IMR-90 (cell line): Measurements from ENCODE around the gene OR6N2. TPM values are rescaled to one million over a fixed set of nuclear protein-coding genes. Genes with fewer than 3 reads are reported as not detected.

Experiments
- ATAC-seq: fragments of 200-7000 bp; cut with Tn5 transposase; 2 replicates; pipeline ENCODE4 v1.9.1; 2020; ENCODE audit warnings: low read depth, mild to moderate bottlenecking, moderate library complexity
- BruUV-seq: library from RNA; stranded (reverse); fragments of 400-500 nt; replicated peaks from 2 replicates; lab custom pipeline; 2021; lab: Mats Ljungman, UMichigan
- CTCF ChIA-PET: fragments of 300-600 bp; formaldehyde crosslinking; extraction: SDS; loops from one replicate; lab custom pipeline; 2021; ENCODE audit warnings: antibody characterized with exemption; lab: Yijun Ruan, JAX
- POLR2A ChIA-PET: fragments of 300-600 bp; sonication (Branson Sonifier 250); formaldehyde crosslinking; loops from one replicate; lab custom pipeline; 2022; ENCODE audit warnings: antibody characterized with exemption; ENCODE audit not compliant: unreplicated experiment; lab: Charles Lee
- DNase-seq: peaks from one replicate; pipeline ENCODE4 v3.0.0; 2013
- H2AFZ ChIP-seq: replicated peaks from 2 replicates; pipeline ENCODE3; 2013; ENCODE audit warnings: low read length, mild to moderate bottlenecking; ENCODE audit not compliant: poor library complexity
- H2AK5ac ChIP-seq: 2 replicates; pipeline ENCODE4 v1.6.1; 2013; ENCODE audit warnings: low read depth, low read length, inconsistent platforms
- H2AK9ac ChIP-seq: replicated peaks from 2 replicates; pipeline ENCODE3; 2013; ENCODE audit warnings: mild to moderate bottlenecking, low read depth, low read length, moderate library complexity; ENCODE audit not compliant: poor library complexity
- H2BK120ac ChIP-seq: 2 replicates; pipeline ENCODE4 v1.6.1; 2013; ENCODE audit warnings: low read depth, low read length, inconsistent platforms
- H2BK15ac ChIP-seq: 3 replicates; pipeline ENCODE4 v1.6.1; 2013; ENCODE audit warnings: low read depth, low read length, inconsistent platforms
- H2BK20ac ChIP-seq: 2 replicates; pipeline ENCODE4 v1.6.1; 2013; ENCODE audit warnings: low read depth, mild to moderate bottlenecking, inconsistent platforms, low read length, moderate library complexity
- H2BK5ac ChIP-seq: 2 replicates; pipeline ENCODE4 v1.6.1; 2013; ENCODE audit warnings: mild to moderate bottlenecking, low read depth, low read length, inconsistent platforms; ENCODE audit not compliant: poor library complexity, severe bottlenecking
- H3K14ac ChIP-seq: replicated peaks from 2 replicates; pipeline ENCODE4 v1.6.1; 2013; ENCODE audit warnings: low read depth, low read length, inconsistent platforms
- H3K18ac ChIP-seq: 2 replicates; pipeline ENCODE4 v1.6.1; 2013; ENCODE audit warnings: low read depth, low read length, control low read depth
- H3K23ac ChIP-seq: 2 replicates; pipeline ENCODE4 v1.6.1; 2013; ENCODE audit warnings: low read depth, low read length, inconsistent platforms
- H3K27ac ChIP-seq: 2 replicates; pipeline ENCODE4 v1.5.1; 2013; ENCODE audit warnings: mild to moderate bottlenecking, control low read depth, low read length; ENCODE audit not compliant: insufficient read depth
- H3K27me3 ChIP-seq: 2 replicates; pipeline ENCODE4 v1.6.1; 2013; ENCODE audit warnings: low read length; ENCODE audit not compliant: control insufficient read depth, insufficient read depth
- H3K36me3 ChIP-seq: 2 replicates; pipeline ENCODE4 v1.6.1; 2013; ENCODE audit warnings: low read length, mixed read lengths; ENCODE audit not compliant: control insufficient read depth, insufficient read depth
- H3K4ac ChIP-seq: 2 replicates; pipeline ENCODE4 v1.6.1; 2013; ENCODE audit warnings: low read depth, low read length, inconsistent platforms
- H3K4me1 ChIP-seq: 2 replicates; pipeline ENCODE4 v1.6.1; 2013; ENCODE audit warnings: low read length, mixed read lengths; ENCODE audit not compliant: control insufficient read depth, insufficient read depth
- H3K4me2 ChIP-seq: 2 replicates; pipeline ENCODE4 v1.6.1; 2013; ENCODE audit warnings: low read depth, mild to moderate bottlenecking, control low read depth, low read length, moderate library complexity
- H3K4me3 ChIP-seq: 2 replicates; pipeline ENCODE4 v1.5.1; 2013; ENCODE audit warnings: low read depth, mild to moderate bottlenecking, control low read depth, low read length, moderate library complexity; ENCODE audit not compliant: insufficient read depth
- H3K56ac ChIP-seq: 2 replicates; pipeline ENCODE4 v1.6.1; 2013; ENCODE audit warnings: low read length, inconsistent platforms; ENCODE audit not compliant: insufficient read depth; ENCODE audit errors: extremely low read depth
- H3K79me1 ChIP-seq, 2 experiments: 2 replicates each; pipeline ENCODE4 v1.6.1; 2013; ENCODE audit warnings: low read length in 2 of 2, inconsistent platforms in 1 of 2, low read depth in 1 of 2
- H3K9ac ChIP-seq: 2 replicates; pipeline ENCODE4 v1.6.1; 2013; ENCODE audit warnings: low read depth, low read length, control low read depth
- H3K9me1 ChIP-seq: 2 replicates; pipeline ENCODE4 v1.6.1; 2013; ENCODE audit warnings: low read length, inconsistent platforms; ENCODE audit not compliant: insufficient read depth
- H3K9me3 ChIP-seq: 2 replicates; pipeline ENCODE4 v1.6.1; 2013; ENCODE audit warnings: low read length; ENCODE audit not compliant: control insufficient read depth, insufficient read depth
- H4K20me1 ChIP-seq: 2 replicates; pipeline ENCODE4 v1.6.1; 2013; ENCODE audit warnings: low read length, inconsistent platforms; ENCODE audit not compliant: insufficient read depth
- H4K5ac ChIP-seq: 2 replicates; pipeline ENCODE4 v1.6.1; 2013; ENCODE audit warnings: mild to moderate bottlenecking, low read depth, low read length, control low read depth
- H4K8ac ChIP-seq, 2 experiments: 2 replicates each; pipeline ENCODE4 v1.6.1; 2013; ENCODE audit warnings: low read depth in 2 of 2, low read length in 2 of 2, control low read depth in 1 of 2, inconsistent platforms in 1 of 2
- H4K91ac ChIP-seq: 2 replicates; pipeline ENCODE4 v1.6.1; 2013; ENCODE audit warnings: low read depth, low read length, inconsistent platforms; ENCODE audit not compliant: insufficient read depth
- MAFK ChIP-seq: IDR thresholded peaks from 2 replicates; pipeline ENCODE4 v1.6.1; 2012; ENCODE audit warnings: low read depth, low read length, improper control_type of control experiment
- SMC3 ChIP-seq: fragments of 150-350 bp; IDR thresholded peaks from 2 replicates; pipeline ENCODE4 v1.6.1; 2016; ENCODE audit warnings: low read depth, mild to moderate bottlenecking, antibody characterized with exemption, low read length, moderate library complexity
- WGBS, 2 experiments: methylation state at CpG; one replicate each; pipeline versions ENCODE4 v1.1.5 to v1.1.7; 2013; ENCODE audit warnings: missing lambda C conversion rate in 2 of 2; ENCODE audit not compliant: insufficient read length in 1 of 2; ENCODE audit errors: extremely low coverage in 2 of 2; 5-methylcytosine and 5-hydroxymethylcytosine counted together
- dilution Hi-C: fragments of 300-500 bp; cut with HindIII; formaldehyde crosslinking; loops from one replicate; pipeline ENCODE4 v1.14.3; 2018; ENCODE audit warnings: low sequenced_read_pairs; ENCODE audit not compliant: unreplicated experiment
- in situ Hi-C: fragments of 300-500 bp; cut with MboI; formaldehyde crosslinking; loops from 3 replicates; pipeline ENCODE4 v1.14.3; 2019; ENCODE audit warnings: low sequenced_read_pairs, inconsistent platforms, mixed read lengths
- intact Hi-C: fragments of 100-400 bp; cut with micrococcal nuclease; formaldehyde crosslinking; loops from 2 replicates; pipeline ENCODE4 v1.10.0; 2022
- polyA plus RNA-seq, 3 experiments: library from polyadenylated mRNA; depleted of rRNA; stranded (reverse); fragments of >200 nt; gene quantifications; 2 replicates each; pipeline ENCODE4 v1.2.3, GENCODE V29; 2012; ENCODE audit warnings: low replicate concordance in 1 of 3
- total RNA-seq: library from RNA; depleted of rRNA; stranded (reverse); fragments of >200 nt; gene quantifications from 2 replicates; pipeline ENCODE4 v1.2.3, GENCODE V29; 2012

OR6N2 gene
- total and polyA plus RNA-seq, 2 of the 4 experiments (the other 2 are of a cell fraction) = not detected

DNA sequence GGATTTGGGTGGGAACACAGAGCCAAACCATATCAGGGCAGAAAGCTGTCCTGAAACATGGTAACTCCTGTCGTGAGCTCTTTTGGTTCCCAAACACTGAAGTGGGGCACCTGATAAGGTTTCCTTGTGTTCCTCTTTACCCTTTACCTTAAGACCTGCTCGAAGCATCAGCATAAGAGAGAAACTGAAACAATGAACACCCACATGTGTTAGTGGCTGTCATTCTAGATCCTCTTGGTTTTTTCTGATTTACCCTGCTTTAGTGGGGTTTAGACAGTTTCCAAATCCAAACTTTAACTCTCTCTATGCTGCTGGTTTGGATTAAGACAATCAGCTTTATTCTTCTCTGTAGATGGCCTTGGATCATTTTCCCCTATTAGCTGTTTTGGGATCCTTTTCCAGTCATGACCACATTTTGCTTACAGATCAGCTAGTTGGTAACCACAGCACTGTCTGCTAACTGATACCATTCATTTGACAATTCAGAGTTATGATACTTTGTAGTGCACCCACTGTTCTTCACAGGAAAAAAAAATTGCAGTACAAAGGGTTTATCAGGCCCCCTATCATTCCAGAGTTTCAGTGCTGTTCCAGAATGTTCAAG is 49.2 kb upstream of the OR6N2 start:
- dilution Hi-C loops (no loop called here), in situ Hi-C loops (no loop called here), intact Hi-C loops (no loop called here)
- no peak overlapping the region for H2BK120ac ChIP-seq
- ATAC-seq (no peak), DNase-seq (no peak)
- H4K20me1 ChIP-seq = no peaks in the 10 kb centered on the region
- H3K9ac ChIP-seq = no peak overlapping the region
- H2AK9ac ChIP-seq = no peak overlapping the region
- H2BK20ac ChIP-seq = no peak overlapping the region
- WGBS, 2 experiments = no CpG with 5 or more reads among the region's 2 CpGs
- no peak overlapping the region for H2AFZ ChIP-seq
- no peaks in the 10 kb centered on the region for H3K27me3 ChIP-seq
- no peaks in the 10 kb centered on the region for H3K9me1 ChIP-seq
- no peaks in the 10 kb centered on the region for H3K36me3 ChIP-seq
- POLR2A ChIA-PET = no interaction called here
- H3K23ac ChIP-seq = no peak overlapping the region
- no peaks in the 10 kb centered on the region for H3K4me1 ChIP-seq
- H2AK5ac ChIP-seq = no peak overlapping the region
- H3K56ac ChIP-seq = no peak overlapping the region
- CTCF ChIA-PET = no interaction called here
- no peak for TF ChIP-seq MAFK
- no peak for TF ChIP-seq SMC3
- H2BK5ac ChIP-seq = no peak overlapping the region
- no peak overlapping the region for H3K4me3 ChIP-seq
- no peak overlapping the region for H3K18ac ChIP-seq
- no peak overlapping the region for H3K4me2 ChIP-seq
- H3K14ac ChIP-seq = no peak overlapping the region
- H3K9me3 ChIP-seq = no peaks in the 10 kb centered on the region
- H2BK15ac ChIP-seq = no peak overlapping the region
- H4K91ac ChIP-seq = no peak overlapping the region
- no peak overlapping the region for H4K5ac ChIP-seq
- no TSS peak for BruUV-seq
- H4K8ac ChIP-seq = no peak overlapping the region
- H3K4ac ChIP-seq = no peak overlapping the region
- H3K79me1 ChIP-seq = no peaks in the 10 kb centered on the region
- H3K27ac ChIP-seq = no peak overlapping the region
